H1 (cell line): ENCODE data around the gene SHMT2. TPM values are rescaled to one million over a fixed set of nuclear protein-coding genes. Genes with fewer than 3 reads are reported as not detected.

ENCODE experiments used
- SP2 ChIP-seq: IDR thresholded peaks from 2 replicates; pipeline ENCODE4 v1.6.1; 2012; ENCODE audit warnings: mild to moderate bottlenecking, low read length, inconsistent platforms
- polyA plus RNA-seq, 7 experiments: library from polyadenylated mRNA; depleted of rRNA in 3 of 7; stranded (reverse) in 5 of 7; unstranded in 2 of 7; fragments of >200 nt in 5 of 7; fragments of 200-250 nt in 2 of 7; gene quantifications; 1 replicate in 5 of 7; 2 replicates in 1 of 7; 4 replicates in 1 of 7; pipeline versions ENCODE4 v1.2.1 to v1.2.3, GENCODE V29; 2011 to 2013; ENCODE audit warnings: missing spikeins in 2 of 7, mixed read lengths in 2 of 7
- total RNA-seq: library from RNA; stranded (reverse); fragmentation: NEBNext Ultra II Directional; extraction: Animal tissue kit (Norgen Biotek cat#: 25700); gene quantifications from 2 replicates; pipeline ENCODE4 v1.2.1, GENCODE V29; 2021

The SHMT2 gene
- total and polyA plus RNA-seq, 2 of the 8 experiments (the other 6 are each of a cell fraction or from before 2014, with no cell fraction given) = 274 to 520 TPM

DNA sequence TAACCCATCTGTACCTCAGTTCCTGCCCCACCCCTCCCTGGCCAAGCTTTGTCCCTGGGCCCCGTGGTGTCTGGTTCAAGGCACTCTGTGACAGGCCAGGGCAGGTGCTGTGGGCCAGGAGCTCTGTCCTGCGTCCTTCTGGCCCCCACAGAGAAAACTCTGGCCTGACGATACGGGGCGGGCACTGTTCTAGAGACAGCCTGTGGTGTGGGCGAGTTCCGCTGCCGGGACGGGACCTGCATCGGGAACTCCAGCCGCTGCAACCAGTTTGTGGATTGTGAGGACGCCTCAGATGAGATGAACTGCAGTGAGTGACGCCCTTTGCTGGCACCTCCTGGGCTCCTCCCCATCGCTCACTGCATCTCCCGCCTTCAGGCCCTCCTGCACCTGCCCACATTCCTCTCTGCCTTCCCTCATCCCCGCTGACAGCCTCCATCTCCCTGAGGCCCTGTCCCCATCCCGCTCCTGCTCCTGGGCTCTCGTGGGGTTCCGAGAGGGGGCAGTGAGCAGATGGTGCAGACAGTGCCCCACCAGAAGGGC is 35.7 kb upstream of the SHMT2 start (continued):
- TF ChIP-seq SP2 = no peak
- TF ChIP-seq, all 59 proteins: peak for 0
